ENCODE data around the gene ENC1. TPM values are rescaled to one million over a fixed set of nuclear protein-coding genes. Genes with fewer than 3 reads are reported as not detected.

The ENC1 gene
- total and polyA plus RNA-seq, 10 of the 15 experiments (the other 5 are each of a cell fraction or from before 2014, with no cell fraction given): 8.2 to 55.5 (median 32.1) TPM

DNA sequence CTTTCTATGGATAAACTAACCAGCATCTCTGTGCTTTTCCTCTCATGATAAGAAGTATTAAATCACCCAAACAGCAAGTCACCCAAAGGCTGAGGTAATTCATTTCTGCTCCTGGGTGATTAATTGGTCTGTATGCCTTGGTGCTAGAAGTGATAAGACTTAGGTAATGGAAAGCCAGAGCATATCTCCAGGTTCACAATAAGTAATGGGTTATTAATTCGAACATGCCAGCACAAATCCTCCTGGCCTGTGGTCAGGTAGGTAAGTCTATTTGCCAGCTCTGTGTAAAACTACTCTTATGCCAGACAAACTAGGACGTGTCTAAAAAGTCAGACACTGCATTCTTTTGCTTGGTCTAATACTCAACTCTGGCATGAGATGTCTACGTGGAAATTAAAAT, 11.2 kb upstream of the ENC1 start:
- H3K27me3 ChIP-seq (replicated peaks in 1 of 2; ENCODE audit: control insufficient read depth in 2 of 2, insufficient read depth in 2 of 2, low read length in 1 of 2): no peaks in the 10 kb centered on the region; a peak in 1 of 4 replicates
- no peak overlapping the region for H3K9ac ChIP-seq (ENCODE audit: control insufficient read depth, insufficient read depth, low read length)
- ChIA-PET POLR2A (no interaction called here), SMC1A (ENCODE audit: uncharacterized antibody, unreplicated experiment) (interaction anchor here (0.7 kb wide), 1 partner anchor 17 kb away, joined by 3 read pairs; no protein-coding TSS in a partner anchor), CTCF (interaction anchor here (3.7 kb wide), 1 partner anchor 749 kb away, joined by 54 read pairs; no protein-coding TSS in a partner anchor), RAD21 (ENCODE audit: unreplicated experiment) (no interaction called here)
- H4K20me1 ChIP-seq (ENCODE audit: control insufficient read depth, insufficient read depth): no peaks in the 10 kb centered on the region
- TF ChIP-seq DPF2 (IDR thresholded peaks at IDR 0.05) (no peak), YY1 (IDR thresholded peaks at IDR 0.05; ENCODE audit: low read depth, low read length) (no peak), TAF1 (IDR thresholded peaks at IDR 0.05; ENCODE audit: borderline replicate concordance, low read depth, low read length) (no peak), CREB1 (IDR thresholded peaks at IDR 0.05; ENCODE audit: low read depth) (no peak), ZNF217 (IDR thresholded peaks at IDR 0.05) (no peak), EGR1 (IDR thresholded peaks at IDR 0.05; ENCODE audit: borderline replicate concordance in 1 of 2, low read depth in 2 of 2, low read length in 2 of 2) (no peak), MEF2A (IDR thresholded peaks at IDR 0.05; ENCODE audit: insufficient read depth, low read depth, low read length) (no peak), CHD1 (IDR thresholded peaks at IDR 0.05; ENCODE audit: low read depth, low read length) (no peak), SP1 (IDR thresholded peaks at IDR 0.05; ENCODE audit: low read depth, low read length) (no peak)
- TF ChIP-seq, protein P1, sequence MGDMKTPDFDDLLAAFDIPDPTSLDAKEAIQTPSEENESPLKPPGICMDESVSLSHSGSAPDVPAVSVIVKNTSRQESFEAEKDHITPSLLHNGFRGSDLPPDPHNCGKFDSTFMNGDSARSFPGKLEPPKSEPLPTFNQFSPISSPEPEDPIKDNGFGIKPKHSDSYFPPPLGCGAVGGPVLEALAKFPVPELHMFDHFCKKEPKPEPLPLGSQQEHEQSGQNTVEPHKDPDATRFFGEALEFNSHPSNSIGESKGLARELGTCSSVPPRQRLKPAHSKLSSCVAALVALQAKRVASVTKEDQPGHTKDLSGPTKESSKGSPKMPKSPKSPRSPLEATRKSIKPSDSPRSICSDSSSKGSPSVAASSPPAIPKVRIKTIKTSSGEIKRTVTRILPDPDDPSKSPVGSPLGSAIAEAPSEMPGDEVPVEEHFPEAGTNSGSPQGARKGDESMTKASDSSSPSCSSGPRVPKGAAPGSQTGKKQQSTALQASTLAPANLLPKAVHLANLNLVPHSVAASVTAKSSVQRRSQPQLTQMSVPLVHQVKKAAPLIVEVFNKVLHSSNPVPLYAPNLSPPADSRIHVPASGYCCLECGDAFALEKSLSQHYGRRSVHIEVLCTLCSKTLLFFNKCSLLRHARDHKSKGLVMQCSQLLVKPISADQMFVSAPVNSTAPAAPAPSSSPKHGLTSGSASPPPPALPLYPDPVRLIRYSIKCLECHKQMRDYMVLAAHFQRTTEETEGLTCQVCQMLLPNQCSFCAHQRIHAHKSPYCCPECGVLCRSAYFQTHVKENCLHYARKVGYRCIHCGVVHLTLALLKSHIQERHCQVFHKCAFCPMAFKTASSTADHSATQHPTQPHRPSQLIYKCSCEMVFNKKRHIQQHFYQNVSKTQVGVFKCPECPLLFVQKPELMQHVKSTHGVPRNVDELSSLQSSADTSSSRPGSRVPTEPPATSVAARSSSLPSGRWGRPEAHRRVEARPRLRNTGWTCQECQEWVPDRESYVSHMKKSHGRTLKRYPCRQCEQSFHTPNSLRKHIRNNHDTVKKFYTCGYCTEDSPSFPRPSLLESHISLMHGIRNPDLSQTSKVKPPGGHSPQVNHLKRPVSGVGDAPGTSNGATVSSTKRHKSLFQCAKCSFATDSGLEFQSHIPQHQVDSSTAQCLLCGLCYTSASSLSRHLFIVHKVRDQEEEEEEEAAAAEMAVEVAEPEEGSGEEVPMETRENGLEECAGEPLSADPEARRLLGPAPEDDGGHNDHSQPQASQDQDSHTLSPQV (IDR thresholded peaks at IDR 0.05): no peak
- TF ChIP-seq, protein P2, sequence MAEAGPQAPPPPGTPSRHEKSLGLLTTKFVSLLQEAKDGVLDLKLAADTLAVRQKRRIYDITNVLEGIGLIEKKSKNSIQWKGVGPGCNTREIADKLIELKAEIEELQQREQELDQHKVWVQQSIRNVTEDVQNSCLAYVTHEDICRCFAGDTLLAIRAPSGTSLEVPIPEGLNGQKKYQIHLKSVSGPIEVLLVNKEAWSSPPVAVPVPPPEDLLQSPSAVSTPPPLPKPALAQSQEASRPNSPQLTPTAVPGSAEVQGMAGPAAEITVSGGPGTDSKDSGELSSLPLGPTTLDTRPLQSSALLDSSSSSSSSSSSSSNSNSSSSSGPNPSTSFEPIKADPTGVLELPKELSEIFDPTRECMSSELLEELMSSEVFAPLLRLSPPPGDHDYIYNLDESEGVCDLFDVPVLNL (IDR thresholded peaks at IDR 0.05; ENCODE audit: low read depth, low read length): no peak
- TF ChIP-seq, protein P3, sequence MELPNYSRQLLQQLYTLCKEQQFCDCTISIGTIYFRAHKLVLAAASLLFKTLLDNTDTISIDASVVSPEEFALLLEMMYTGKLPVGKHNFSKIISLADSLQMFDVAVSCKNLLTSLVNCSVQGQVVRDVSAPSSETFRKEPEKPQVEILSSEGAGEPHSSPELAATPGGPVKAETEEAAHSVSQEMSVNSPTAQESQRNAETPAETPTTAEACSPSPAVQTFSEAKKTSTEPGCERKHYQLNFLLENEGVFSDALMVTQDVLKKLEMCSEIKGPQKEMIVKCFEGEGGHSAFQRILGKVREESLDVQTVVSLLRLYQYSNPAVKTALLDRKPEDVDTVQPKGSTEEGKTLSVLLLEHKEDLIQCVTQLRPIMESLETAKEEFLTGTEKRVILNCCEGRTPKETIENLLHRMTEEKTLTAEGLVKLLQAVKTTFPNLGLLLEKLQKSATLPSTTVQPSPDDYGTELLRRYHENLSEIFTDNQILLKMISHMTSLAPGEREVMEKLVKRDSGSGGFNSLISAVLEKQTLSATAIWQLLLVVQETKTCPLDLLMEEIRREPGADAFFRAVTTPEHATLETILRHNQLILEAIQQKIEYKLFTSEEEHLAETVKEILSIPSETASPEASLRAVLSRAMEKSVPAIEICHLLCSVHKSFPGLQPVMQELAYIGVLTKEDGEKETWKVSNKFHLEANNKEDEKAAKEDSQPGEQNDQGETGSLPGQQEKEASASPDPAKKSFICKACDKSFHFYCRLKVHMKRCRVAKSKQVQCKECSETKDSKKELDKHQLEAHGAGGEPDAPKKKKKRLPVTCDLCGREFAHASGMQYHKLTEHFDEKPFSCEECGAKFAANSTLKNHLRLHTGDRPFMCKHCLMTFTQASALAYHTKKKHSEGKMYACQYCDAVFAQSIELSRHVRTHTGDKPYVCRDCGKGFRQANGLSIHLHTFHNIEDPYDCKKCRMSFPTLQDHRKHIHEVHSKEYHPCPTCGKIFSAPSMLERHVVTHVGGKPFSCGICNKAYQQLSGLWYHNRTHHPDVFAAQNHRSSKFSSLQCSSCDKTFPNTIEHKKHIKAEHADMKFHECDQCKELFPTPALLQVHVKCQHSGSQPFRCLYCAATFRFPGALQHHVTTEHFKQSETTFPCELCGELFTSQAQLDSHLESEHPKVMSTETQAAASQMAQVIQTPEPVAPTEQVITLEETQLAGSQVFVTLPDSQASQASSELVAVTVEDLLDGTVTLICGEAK (IDR thresholded peaks at IDR 0.05; ENCODE audit: borderline replicate concordance): no peak
- TF ChIP-seq, protein P4, sequence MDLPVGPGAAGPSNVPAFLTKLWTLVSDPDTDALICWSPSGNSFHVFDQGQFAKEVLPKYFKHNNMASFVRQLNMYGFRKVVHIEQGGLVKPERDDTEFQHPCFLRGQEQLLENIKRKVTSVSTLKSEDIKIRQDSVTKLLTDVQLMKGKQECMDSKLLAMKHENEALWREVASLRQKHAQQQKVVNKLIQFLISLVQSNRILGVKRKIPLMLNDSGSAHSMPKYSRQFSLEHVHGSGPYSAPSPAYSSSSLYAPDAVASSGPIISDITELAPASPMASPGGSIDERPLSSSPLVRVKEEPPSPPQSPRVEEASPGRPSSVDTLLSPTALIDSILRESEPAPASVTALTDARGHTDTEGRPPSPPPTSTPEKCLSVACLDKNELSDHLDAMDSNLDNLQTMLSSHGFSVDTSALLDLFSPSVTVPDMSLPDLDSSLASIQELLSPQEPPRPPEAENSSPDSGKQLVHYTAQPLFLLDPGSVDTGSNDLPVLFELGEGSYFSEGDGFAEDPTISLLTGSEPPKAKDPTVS (IDR thresholded peaks at IDR 0.05; ENCODE audit: low read depth, low read length): no peak
- H3K4me3 ChIP-seq: no peak overlapping the region
- no peaks in the 10 kb centered on the region for H3K9me3 ChIP-seq (replicated peaks; ENCODE audit: control insufficient read depth, insufficient read depth, low read length)
- FAIRE-seq: no peak
- 28% methylated on average over 3 of the region's 3 CpGs for WGBS (ENCODE audit: insufficient coverage, insufficient replicate concordance, low lambda C conversion rate, missing lambda C conversion rate)
- no peak overlapping the region for H3K4me2 ChIP-seq (ENCODE audit: control insufficient read depth, insufficient read depth)
- H3K4me1 ChIP-seq (ENCODE audit: control insufficient read depth, insufficient read depth, low read length): no peaks in the 10 kb centered on the region
- H3K27ac ChIP-seq (ENCODE audit: control insufficient read depth, insufficient read depth): no peak overlapping the region
- no peak for ATAC-seq
- H2AFZ ChIP-seq (ENCODE audit: control insufficient read depth, low read depth, low read length): no peak overlapping the region
- no peaks in the 10 kb centered on the region for H3K36me3 ChIP-seq (ENCODE audit: control insufficient read depth in 2 of 2, insufficient read depth in 2 of 2, low read length in 1 of 2)
- intact Hi-C loops (cut with micrococcal nuclease; ENCODE audit: unreplicated experiment) (no loop called here), in situ Hi-C loops (cut with MboI) (no loop called here)
- no TSS peak for BruUV-seq (replicated peaks)
- no peaks in the 10 kb centered on the region for H3K79me2 ChIP-seq (ENCODE audit: control insufficient read depth, insufficient read depth, low read length)
- no peak for DNase-seq (ENCODE audit: low read depth, low spot score)

All from GM12878 (cell line).